H1 (cell line): Measurements from ENCODE around the gene ARID5B. TPM values are rescaled to one million over a fixed set of nuclear protein-coding genes. Genes with fewer than 3 reads are reported as not detected.

Experiments used
- CTBP2 ChIP-seq: IDR thresholded peaks from 2 replicates; pipeline ENCODE4 v1.7.0; 2011; ENCODE audit warnings: borderline replicate concordance, mild to moderate bottlenecking, moderate library complexity, mixed read lengths, low read length; ENCODE audit not compliant: insufficient read depth, insufficient read length
- NRF1 ChIP-seq: IDR thresholded peaks from 2 replicates; pipeline ENCODE4 v1.6.1; 2011; ENCODE audit warnings: mild to moderate bottlenecking, low read depth, low read length, improper control_type of control experiment
- polyA plus RNA-seq, 7 experiments: library from polyadenylated mRNA; depleted of rRNA in 3 of 7; stranded (reverse) in 5 of 7; unstranded in 2 of 7; fragments of >200 nt in 5 of 7; fragments of 200-250 nt in 2 of 7; gene quantifications; 1 replicate in 5 of 7; 2 replicates in 1 of 7; 4 replicates in 1 of 7; pipeline versions ENCODE4 v1.2.1 to v1.2.3, GENCODE V29; 2011 to 2013; ENCODE audit warnings: missing spikeins in 2 of 7, mixed read lengths in 2 of 7
- total RNA-seq: library from RNA; stranded (reverse); fragmentation: NEBNext Ultra II Directional; extraction: Animal tissue kit (Norgen Biotek cat#: 25700); gene quantifications from 2 replicates; pipeline ENCODE4 v1.2.1, GENCODE V29; 2021

ARID5B gene
- total and polyA plus RNA-seq, 2 of the 8 experiments (the other 6 are each of a cell fraction or from before 2014, with no cell fraction given): 0.21 to 1.1 TPM

DNA sequence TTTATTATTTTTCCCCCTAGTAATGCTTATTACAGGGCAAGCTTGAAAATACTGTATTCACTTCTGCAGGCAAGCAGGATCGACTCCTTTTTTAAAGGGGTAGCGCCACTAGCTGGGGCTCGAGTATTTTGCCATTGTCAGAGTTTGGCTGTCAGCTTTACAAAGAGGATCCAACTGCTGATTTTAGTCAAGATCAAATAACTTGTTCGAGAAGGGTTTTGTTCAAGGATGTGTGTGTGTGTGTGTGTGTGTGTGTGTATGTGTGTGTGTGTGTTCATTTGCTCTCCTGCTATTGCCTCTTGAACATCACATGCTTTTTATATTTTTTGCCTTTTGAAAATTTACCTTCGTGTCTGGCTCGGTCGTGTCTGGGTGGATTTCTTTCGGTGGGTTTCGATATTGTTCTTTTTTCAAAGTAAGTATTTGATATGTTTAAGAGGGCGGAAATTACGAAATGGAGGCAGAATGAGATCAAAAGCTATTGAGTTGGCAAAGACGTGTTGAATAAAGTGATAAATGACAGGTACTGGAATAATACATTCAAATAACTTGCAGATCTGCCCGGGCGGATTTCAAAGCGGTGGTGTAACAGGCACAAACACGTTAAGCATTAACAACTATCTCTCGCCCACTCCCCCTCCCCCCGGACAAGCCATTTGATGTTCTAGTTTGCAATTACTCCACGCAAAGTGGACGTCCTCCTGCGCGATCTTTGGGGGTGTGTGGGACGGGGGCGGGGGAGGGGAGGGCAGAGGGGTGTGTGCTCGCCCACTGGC lies 1.1 kb downstream of the ARID5B start (continued):
- TF ChIP-seq NRF1 (no peak), CTBP2 (no peak)
